NT2/D1 (cell line): ENCODE results near the gene EEF1AKMT4.

Experiments used
- SUZ12 ChIP-seq: IDR thresholded peaks from 2 replicates; pipeline ENCODE4 v1.6.1; 2011; ENCODE audit not compliant: insufficient read length, insufficient read depth; ENCODE audit errors: extremely low read depth
- YY1 ChIP-seq: IDR thresholded peaks from 2 replicates; pipeline ENCODE4 v1.6.1; 2011; ENCODE audit not compliant: insufficient read length, insufficient read depth
- ZNF274 ChIP-seq: IDR thresholded peaks from 2 replicates; pipeline ENCODE4 v1.6.1; 2011; ENCODE audit warnings: mild to moderate bottlenecking, low read depth, low read length

DNA sequence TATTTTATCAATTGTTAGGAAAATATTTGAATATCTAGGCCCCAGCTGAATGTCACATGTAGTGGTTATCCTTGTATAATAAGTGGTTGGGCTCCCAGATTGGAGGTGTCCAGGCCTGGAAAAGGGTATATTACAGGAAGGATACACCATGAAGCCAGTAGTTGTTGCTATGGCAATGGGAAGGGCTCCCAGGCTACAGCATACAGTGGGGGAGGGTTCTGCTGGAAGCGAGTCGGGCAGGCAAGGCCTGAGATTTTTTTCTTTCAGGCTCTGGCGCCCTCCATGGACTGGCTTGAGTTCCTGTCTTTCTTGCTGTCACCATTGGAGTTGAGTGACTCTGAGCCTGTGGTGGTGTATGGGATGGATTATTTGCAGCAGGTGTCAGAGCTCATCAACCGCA lies 35.2 kb downstream of the EEF1AKMT4 start:
- TF ChIP-seq YY1: no peak
- TF ChIP-seq SUZ12: no peak
- no peak for TF ChIP-seq ZNF274
